ENCODE measurements around the gene ZNF30.
"Not testable (repeated sequence)": the region's sequence is repeated elsewhere in the genome, so short reads cannot be mapped to it uniquely, and the experiment has no call there.

Gene ZNF30

GRCh38 chr19:34960103-34960805, 33.6 kb downstream of the ZNF30 start:
- in situ Hi-C loops (cut with MboI; ENCODE audit: low sequenced_read_pairs), result no loop called here

GRCh38 chr19:34960940-34961679, 34.4 kb downstream of the ZNF30 start:
- in situ Hi-C loops (cut with MboI; ENCODE audit: low sequenced_read_pairs), result no loop called here

DNA sequence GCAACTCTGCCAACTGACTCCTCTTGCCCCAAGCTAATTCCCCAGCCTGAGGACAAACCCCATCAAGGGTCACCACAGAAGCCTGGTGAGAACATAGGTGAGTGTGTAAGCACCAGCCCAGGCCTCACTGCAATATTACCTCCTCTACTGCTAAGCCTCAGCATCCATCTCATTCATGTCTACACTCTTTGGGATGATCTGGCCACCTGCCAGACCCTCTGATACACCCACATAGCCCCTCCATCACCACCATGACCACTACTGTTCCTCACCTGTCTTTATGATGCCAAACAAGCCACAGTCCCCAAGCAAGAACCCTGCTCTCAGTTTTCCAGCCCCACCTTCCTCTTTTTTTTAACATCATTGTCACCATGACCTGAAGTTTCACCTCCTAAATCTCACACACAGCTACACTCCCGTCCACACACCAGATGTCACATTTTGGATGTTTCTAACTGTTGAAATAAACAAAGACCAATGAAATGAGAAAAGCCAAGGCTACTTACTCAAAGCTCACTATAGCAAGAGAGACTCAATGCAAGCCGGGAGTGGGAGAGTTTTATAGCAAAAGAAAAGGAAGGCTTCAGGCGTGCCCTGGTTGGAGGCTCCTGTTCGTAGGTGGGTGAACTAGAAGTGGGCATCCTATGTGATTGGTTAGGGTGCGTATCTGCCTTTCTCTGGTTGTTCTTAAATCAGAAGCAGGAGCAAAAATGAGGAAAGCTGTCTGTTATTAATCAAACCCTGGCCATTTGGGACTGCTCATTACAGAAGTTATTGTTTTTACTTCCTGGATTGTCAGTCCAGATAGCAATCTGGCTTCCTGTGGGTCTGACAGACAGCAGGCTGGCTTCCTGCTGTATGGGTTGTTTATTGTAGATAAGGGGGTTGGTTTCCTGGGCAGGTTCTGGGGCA, 35.3 kb downstream of the ZNF30 start:
- in situ Hi-C loops (cut with MboI; ENCODE audit: low sequenced_read_pairs), result no loop called here

DNA sequence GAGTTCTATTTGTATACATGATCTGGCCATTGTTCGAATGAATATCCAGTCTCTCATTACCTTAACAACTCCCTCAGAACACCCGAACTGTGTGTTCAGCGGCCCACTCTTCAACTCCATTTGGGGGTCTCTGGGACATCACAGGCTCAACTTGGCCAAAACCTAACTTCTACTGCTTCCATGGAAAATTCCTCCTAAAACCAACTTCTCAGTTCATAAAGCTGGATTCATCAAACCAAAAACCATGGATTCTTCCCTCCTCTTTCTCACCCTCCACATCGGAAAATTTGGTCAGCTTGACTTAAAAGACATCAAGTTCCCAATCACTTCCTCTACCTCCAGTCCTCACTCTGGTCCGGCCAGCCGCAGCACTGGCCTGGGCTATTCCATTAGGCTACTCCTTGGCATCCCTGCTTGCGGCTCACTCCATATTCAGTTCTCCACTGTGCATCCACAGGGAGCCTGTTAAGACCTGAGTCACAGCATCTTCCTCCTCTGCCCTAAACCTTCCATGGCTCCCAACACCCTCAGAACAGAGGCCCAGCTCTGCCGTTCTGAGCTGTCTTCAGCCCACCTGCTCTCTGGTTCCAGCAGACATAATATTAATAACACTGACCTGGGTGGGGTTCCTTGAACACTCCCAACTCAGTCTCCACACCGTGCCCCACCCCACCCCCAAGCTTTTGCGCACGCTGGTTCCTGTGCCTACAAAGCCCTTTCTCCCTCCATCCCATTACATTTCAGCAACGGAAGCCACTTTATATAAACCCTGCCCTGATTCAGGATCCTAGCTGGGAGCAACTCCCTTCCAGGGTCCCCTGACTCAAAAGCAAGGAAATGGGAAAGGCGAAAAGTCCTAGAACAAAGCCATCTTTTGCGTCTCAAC, 36.2 kb downstream of the ZNF30 start:
- in situ Hi-C loops (cut with MboI; ENCODE audit: low sequenced_read_pairs), result no loop called here

DNA sequence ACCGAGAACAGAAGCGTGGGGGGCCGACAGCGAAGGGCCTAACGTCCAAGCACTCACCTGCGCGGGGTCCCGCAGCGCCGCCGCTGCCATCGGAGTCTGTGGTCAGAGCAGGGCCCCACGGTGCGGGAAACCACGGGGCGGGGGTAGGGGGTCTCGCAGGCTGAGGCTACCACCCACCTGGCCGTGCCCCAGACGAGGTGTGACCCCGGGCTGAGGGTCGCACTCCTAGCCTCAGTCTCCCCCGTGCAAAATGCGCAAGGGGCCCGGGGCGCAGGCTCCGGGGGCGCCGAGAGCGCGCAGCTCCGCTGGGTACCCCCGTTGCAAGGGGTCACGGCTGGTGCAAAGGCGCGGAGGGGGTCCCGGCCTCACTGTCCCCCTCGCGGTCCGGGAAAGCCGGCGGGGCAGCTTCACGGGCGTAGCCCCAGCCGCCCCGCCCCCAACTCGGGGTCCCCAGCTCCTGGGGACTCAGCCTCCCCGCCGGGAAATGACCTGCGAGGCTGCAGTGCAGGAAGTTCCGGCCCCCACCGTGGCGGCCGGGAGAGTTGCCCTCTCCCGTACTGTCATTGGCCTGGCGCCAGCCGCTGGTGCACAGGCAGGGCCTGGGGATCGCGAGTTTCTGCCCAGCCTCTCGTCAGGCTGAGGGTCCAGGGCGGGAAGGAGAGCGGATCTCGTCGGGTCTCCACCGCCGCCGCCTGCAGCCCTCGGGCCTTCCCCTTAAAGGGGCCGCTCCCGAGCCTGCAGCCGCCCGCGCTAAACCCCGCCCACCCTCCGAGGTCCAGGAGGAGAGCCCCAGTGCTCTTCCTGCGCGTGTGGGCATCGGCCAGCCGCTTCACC, 37.1 kb downstream of the ZNF30 start, which contains the start of gene ZNF792:
Gene ZNF792, minus strand, starts transcription at position 657 of the 834 bp plus-strand sequence. Its CDS starts 567 bp downstream, at position 90.
- in situ Hi-C loops (cut with MboI; ENCODE audit: low sequenced_read_pairs), result no loop called here

GRCh38 chr19:34964598-34964997, 37.9 kb downstream of the ZNF30 start:
- in situ Hi-C loops (cut with MboI; ENCODE audit: low sequenced_read_pairs), result no loop called here

- in situ Hi-C loops (cut with MboI; ENCODE audit: low sequenced_read_pairs), result not testable (repeated sequence)
These were observed 38.8 kb downstream of the ZNF30 start for GRCh38 chr19:34965505-34965904.

DNA sequence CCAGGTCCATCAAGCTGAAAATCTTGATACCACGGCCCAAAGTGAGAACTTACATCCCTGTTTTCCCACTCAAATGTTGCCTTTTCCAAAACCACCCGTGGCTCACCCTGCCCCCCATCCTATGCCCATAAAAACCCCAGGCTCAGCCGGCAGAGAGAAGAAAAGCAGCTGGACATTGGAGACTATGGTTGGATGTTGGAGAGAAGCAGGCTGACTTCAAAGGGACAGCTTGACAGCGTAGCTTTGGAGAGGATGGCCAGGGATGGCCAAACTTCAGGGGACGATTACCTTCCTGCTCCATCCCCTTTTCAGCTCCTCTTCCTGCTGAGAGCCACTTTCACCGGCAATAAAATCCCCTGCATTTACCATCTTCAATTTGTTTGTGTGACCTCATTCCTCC, 40.8 kb downstream of the ZNF30 start:
- in situ Hi-C loops (cut with MboI; ENCODE audit: low sequenced_read_pairs), result no loop called here

GRCh38 chr19:34969721-34970120, 43.0 kb downstream of the ZNF30 start:
- in situ Hi-C loops (cut with MboI; ENCODE audit: low sequenced_read_pairs), result loop anchor here (10.0 kb wide), 1 partner anchor 155 kb away; no protein-coding TSS in a partner anchor

DNA sequence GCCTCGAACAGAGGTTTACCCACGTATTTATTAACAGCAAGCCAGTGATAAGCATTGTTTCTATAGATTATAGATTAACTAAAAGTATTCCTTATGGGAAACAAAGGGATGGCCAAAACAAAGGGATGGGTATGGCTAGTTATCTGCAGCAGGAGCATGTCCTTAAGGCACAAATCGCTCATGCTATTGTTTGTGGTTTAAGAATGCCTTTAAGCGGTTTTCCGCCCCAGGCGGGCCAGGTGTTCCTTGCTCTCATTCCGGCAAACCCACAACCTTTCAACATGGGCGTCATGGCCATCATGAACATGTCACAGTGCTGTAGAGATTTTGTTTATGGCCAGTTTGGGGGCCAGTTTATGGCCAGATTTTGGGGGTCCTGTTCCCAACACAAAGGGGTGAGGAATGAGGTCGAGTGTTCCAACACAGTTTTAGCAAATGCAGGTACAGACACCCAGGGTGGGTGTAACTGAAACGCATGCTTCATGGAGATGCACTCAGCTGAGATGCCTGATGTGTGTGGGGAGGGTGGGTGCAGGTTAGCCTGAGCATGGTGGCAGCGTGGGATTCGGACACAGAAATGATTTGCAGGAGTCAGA, 43.6 kb downstream of the ZNF30 start:
- in situ Hi-C loops (cut with MboI; ENCODE audit: low sequenced_read_pairs), result loop anchor here (10.0 kb wide), 1 partner anchor 155 kb away; no protein-coding TSS in a partner anchor

- in situ Hi-C loops (cut with MboI; ENCODE audit: low sequenced_read_pairs), result loop anchor here (10.0 kb wide), 1 partner anchor 153 kb away; no protein-coding TSS in a partner anchor
These were observed 45.5 kb downstream of the ZNF30 start for GRCh38 chr19:34972163-34972705.

DNA sequence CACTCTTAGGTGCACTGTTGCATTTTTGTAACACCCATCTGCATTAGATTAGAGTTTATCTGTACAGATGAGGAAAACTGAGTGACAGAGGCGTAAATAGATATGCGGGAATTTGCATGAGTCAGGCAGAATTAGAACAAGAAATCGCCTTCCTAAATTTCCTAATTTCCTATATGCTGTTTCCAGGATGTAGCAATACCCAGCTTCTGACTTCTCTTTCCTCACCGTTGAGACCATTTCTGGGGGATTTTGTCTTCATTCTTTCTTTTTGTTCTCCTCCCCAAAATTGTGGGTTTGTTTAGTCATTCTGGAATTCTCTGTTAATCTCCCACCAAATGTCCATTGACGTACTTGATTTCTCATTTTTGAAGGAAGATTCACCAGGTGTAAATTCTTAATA, 47.9 kb downstream of the ZNF30 start:
- in situ Hi-C loops (cut with MboI; ENCODE audit: low sequenced_read_pairs), result loop anchor here (10.0 kb wide), 1 partner anchor 150 kb away; no protein-coding TSS in a partner anchor

DNA sequence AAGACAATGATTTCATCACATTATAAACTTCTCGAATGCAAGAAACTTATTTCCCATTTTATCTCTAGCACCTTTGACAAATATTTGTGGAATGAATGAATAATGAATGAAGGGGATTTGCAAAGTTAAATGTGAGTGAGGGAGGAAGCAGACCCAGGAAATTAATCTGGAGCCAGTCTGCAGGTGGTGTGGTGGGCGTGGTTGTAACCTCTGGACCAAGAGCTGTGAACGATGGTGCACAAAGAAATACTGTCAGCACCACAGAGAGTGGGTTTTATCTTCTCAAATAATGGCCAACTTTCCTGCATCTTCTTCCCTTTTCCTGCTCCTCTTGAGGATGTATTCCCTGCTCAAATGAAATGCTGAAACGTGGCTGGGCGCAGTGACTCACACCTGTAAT, 48.4 kb downstream of the ZNF30 start:
- in situ Hi-C loops (cut with MboI; ENCODE audit: low sequenced_read_pairs), result loop anchor here (10.0 kb wide), 1 partner anchor 150 kb away; no protein-coding TSS in a partner anchor

DNA sequence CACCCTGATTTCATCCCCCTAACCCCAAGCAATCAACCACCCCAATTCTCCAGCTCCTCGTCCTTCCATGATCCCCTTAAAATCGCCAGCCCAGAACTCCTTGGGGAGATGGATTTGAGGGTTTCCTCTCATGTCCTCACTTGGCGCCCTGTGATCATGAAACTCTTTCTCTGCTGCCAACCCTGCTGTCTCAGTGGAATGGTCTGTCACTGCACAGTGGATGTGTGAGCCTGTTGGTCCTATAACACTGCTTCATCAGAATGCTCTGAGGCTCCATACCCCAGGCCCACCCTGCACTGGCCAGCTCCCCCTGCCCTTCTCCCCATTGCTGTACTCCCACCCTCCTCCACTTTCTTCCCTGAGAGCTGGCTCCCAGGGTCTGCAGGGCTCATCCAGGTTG, 49.9 kb downstream of the ZNF30 start:
- in situ Hi-C loops (cut with MboI; ENCODE audit: low sequenced_read_pairs), result loop anchor here (10.0 kb wide), 1 partner anchor 148 kb away; no protein-coding TSS in a partner anchor

- in situ Hi-C loops (cut with MboI; ENCODE audit: low sequenced_read_pairs), result loop anchor here (10.0 kb wide), 1 partner anchor 145 kb away; no protein-coding TSS in a partner anchor
These were observed 53.3 kb downstream of the ZNF30 start for GRCh38 chr19:34979819-34980640.

DNA sequence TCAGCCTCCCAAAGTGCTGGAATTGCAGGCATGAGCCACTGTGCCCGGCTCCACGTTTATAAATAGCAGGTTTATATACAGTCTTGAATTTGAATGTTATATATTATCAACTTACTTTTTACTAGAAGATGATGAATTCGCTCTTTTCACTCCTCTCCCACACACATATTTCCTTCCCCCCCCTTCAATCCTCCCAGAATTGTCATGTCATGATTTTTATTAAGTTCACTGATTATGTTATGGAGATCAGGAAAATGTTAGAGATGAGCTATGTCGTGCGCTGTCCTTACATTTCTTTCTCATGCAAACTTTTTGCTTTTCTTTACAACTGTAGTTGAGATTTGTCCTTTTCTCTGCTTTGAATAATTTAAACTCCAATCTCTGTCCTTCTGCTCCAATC, 55.6 kb downstream of the ZNF30 start:
- in situ Hi-C loops (cut with MboI; ENCODE audit: low sequenced_read_pairs), result no loop called here

DNA sequence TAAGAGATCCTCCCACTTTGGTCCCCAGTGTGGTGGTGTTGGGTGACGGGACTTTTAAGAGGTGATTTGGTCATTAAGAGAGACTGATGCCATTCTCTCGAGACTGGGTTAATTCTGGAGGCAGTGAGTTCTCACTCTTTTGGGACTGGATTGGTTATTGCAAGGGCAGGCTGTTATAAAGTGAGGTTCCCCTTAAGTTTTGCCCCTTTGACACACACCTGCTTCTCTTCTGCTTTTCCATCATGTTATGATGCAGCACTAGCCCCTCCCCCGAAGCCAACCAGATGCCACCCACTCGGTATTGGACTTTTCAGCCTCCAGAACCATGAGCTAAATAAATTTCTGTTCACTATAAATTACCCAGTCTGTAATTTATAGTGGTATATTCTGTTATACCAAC, 57.1 kb downstream of the ZNF30 start:
- in situ Hi-C loops (cut with MboI; ENCODE audit: low sequenced_read_pairs), result no loop called here
